SK-N-SH (cell line): ENCODE data around the gene MAPKAPK3. TPM values are rescaled to one million over a fixed set of nuclear protein-coding genes. Genes with fewer than 3 reads are reported as not detected.

Experiments
- CTCF ChIA-PET: fragments of 300-600, 350-600 bp; formaldehyde crosslinking; extraction: SDS; loops from one replicate; lab custom pipeline; 2021; lab: Yijun Ruan, JAX
- POLR2A ChIA-PET: fragments of 350-600 bp; sonication (Branson Sonifier 250); formaldehyde crosslinking; extraction: SDS; loops from one replicate; lab custom pipeline; 2020; ENCODE audit warnings: antibody characterized with exemption, inconsistent platforms; lab: Yijun Ruan, JAX
- DNase-seq: peaks from one replicate; pipeline ENCODE4 v3.0.0; 2012
- H2AFZ ChIP-seq: fragments of 200-600 bp; sonication (generic); 2 replicates; pipeline ENCODE4 v1.8.1; 2016; ENCODE audit warnings: antibody characterized with exemption, mild to moderate bottlenecking, low read depth
- H3F3A ChIP-seq: fragments of 200-600 bp; sonication (generic); replicated peaks from 2 replicates; pipeline ENCODE3; 2016; ENCODE audit warnings: antibody characterized with exemption, mild to moderate bottlenecking; ENCODE audit not compliant: insufficient read depth
- H3K27ac ChIP-seq, 2 experiments: fragments of 200-500 bp in 1 of 2; fragments of 200-600 bp in 1 of 2; sonication (Bioruptor generic) in 1 of 2; sonication (generic), shearing (Covaris generic) in 1 of 2; 2 replicates each; pipeline versions ENCODE4 v1.5.1 to v1.6.1; 2014 to 2016; ENCODE audit warnings: low read depth in 2 of 2, inconsistent platforms in 1 of 2, low read length in 1 of 2, mild to moderate bottlenecking in 1 of 2, mixed read lengths in 1 of 2
- H3K27me3 ChIP-seq: fragments of 200-600 bp; sonication (generic), shearing (Covaris generic); 2 replicates; pipeline ENCODE4 v1.6.1; 2016; ENCODE audit warnings: mixed run types; ENCODE audit not compliant: insufficient read depth
- H3K36me3 ChIP-seq, 2 experiments: fragments of 200-500 bp in 1 of 2; fragments of 200-600 bp in 1 of 2; sonication (Bioruptor generic) in 1 of 2; sonication (generic) in 1 of 2; replicated peaks in 1 of 2; 2 replicates each; pipeline versions ENCODE3 to v1.5.1; 2014 to 2016; ENCODE audit warnings: low read length in 1 of 2, mild to moderate bottlenecking in 1 of 2; ENCODE audit not compliant: insufficient read depth in 2 of 2, control insufficient read depth in 1 of 2
- H3K4me1 ChIP-seq, 2 experiments: fragments of 200-500 bp in 1 of 2; fragments of 200-600 bp in 1 of 2; sonication (Bioruptor generic) in 1 of 2; sonication (generic), shearing (Covaris generic) in 1 of 2; 2 replicates each; pipeline versions ENCODE4 v1.5.1 to v1.6.1; 2014 to 2016; ENCODE audit warnings: low read depth in 1 of 2, low read length in 1 of 2, mixed run types in 1 of 2; ENCODE audit not compliant: insufficient read depth in 2 of 2, control insufficient read depth in 1 of 2
- H3K4me2 ChIP-seq: fragments of 200-600 bp; sonication (generic), shearing (Covaris generic); 2 replicates; pipeline ENCODE4 v1.6.1; 2017; ENCODE audit warnings: mixed run types
- H3K4me3 ChIP-seq, 2 experiments: fragments of 200-500 bp in 1 of 2; fragments of 200-600 bp in 1 of 2; sonication (Bioruptor generic) in 1 of 2; sonication (generic), shearing (Covaris generic) in 1 of 2; 2 replicates each; pipeline versions ENCODE4 v1.5.1 to v1.8.1; 2014 to 2016; ENCODE audit warnings: low read depth in 2 of 2, inconsistent platforms in 1 of 2, low read length in 1 of 2, mild to moderate bottlenecking in 1 of 2, mixed read lengths in 1 of 2, moderate library complexity in 1 of 2
- H3K79me2 ChIP-seq: fragments of 200-600 bp; sonication (generic); 2 replicates; pipeline ENCODE4 v1.8.1; 2017; ENCODE audit warnings: mild to moderate bottlenecking; ENCODE audit not compliant: insufficient read depth
- H3K9ac ChIP-seq: fragments of 200-600 bp; sonication (generic); 2 replicates; pipeline ENCODE4 v1.6.1; 2017; ENCODE audit warnings: mixed run types
- H3K9me2 ChIP-seq: fragments of 200-600 bp; sonication (generic); 2 replicates; pipeline ENCODE4 v1.6.1; 2017; ENCODE audit warnings: mixed run types
- H3K9me3 ChIP-seq: fragments of 200-600 bp; sonication (generic); 2 replicates; pipeline ENCODE4 v1.6.1; 2017; ENCODE audit warnings: mixed run types, mild to moderate bottlenecking, moderate library complexity
- H4K20me1 ChIP-seq: fragments of 200-600 bp; sonication (generic); 2 replicates; pipeline ENCODE4 v1.6.1; 2017; ENCODE audit warnings: mild to moderate bottlenecking, mixed run types; ENCODE audit not compliant: insufficient read depth
- CTCF ChIP-seq: fragments of 200-600 bp; sonication (generic); IDR thresholded peaks from 2 replicates; pipeline ENCODE4 v1.6.1; 2017; ENCODE audit warnings: antibody characterized with exemption, mild to moderate bottlenecking, moderate library complexity
- ELF1 ChIP-seq: IDR thresholded peaks from 2 replicates; pipeline ENCODE4 v1.4.0; 2012
- EP300 ChIP-seq, 2 experiments: IDR thresholded peaks; 2 replicates each; pipeline versions ENCODE4 v1.4.0 to v1.6.1; 2012; ENCODE audit warnings: borderline replicate concordance in 1 of 2, low read depth in 1 of 2, low read length in 1 of 2
- EZH2phosphoT487 ChIP-seq: fragments of 200-600 bp; sonication (generic); IDR thresholded peaks from 2 replicates; pipeline ENCODE4 v1.6.1; 2017; ENCODE audit warnings: low read depth, mixed run types, mild to moderate bottlenecking, antibody characterized with exemption, moderate library complexity, borderline replicate concordance
- FOSL2 ChIP-seq: IDR thresholded peaks from 2 replicates; pipeline ENCODE4 v1.4.0; 2012; ENCODE audit warnings: low read depth, mild to moderate bottlenecking, moderate library complexity, borderline replicate concordance
- FOXJ3 ChIP-seq: sonication (generic); formaldehyde crosslinking; IDR thresholded peaks from 2 replicates; pipeline ENCODE4 v1.5.1; 2020; ENCODE audit warnings: mild to moderate bottlenecking, missing genetic modification reagents
- FOXM1 ChIP-seq: IDR thresholded peaks from 2 replicates; pipeline ENCODE4 v1.4.0; 2012; ENCODE audit warnings: low read depth, mild to moderate bottlenecking
- GABPA ChIP-seq: IDR thresholded peaks from 2 replicates; pipeline ENCODE4 v1.4.0; 2012; ENCODE audit warnings: low read depth, mild to moderate bottlenecking
- GATA2 ChIP-seq: sonication (generic); formaldehyde crosslinking; IDR thresholded peaks from 2 replicates; pipeline ENCODE4 v1.5.0; 2020; ENCODE audit warnings: mild to moderate bottlenecking, missing genetic modification reagents
- JUND ChIP-seq: IDR thresholded peaks from 2 replicates; pipeline ENCODE4 v1.4.0; 2012
- MEF2A ChIP-seq: IDR thresholded peaks from 2 replicates; pipeline ENCODE4 v1.4.0; 2012; ENCODE audit warnings: low read depth, borderline replicate concordance
- MXI1 ChIP-seq: IDR thresholded peaks from 2 replicates; pipeline ENCODE4 v1.6.1; 2012; ENCODE audit warnings: mild to moderate bottlenecking, low read depth, low read length, improper control_type of control experiment
- NFIC ChIP-seq: IDR thresholded peaks from 2 replicates; pipeline ENCODE4 v1.4.0; 2012; ENCODE audit warnings: borderline replicate concordance
- NRF1 ChIP-seq: IDR thresholded peaks from 2 replicates; pipeline ENCODE4 v1.6.1; 2012; ENCODE audit warnings: low read depth, mild to moderate bottlenecking, low read length
- RCOR1 ChIP-seq: fragments of 150-350 bp; IDR thresholded peaks from 2 replicates; pipeline ENCODE4 v1.6.1; 2017; ENCODE audit warnings: antibody characterized with exemption, low read length
- REST ChIP-seq: IDR thresholded peaks from 2 replicates; pipeline ENCODE4 v1.6.1; 2012; ENCODE audit warnings: mild to moderate bottlenecking, low read depth, low read length, moderate library complexity
- RFX5 ChIP-seq: IDR thresholded peaks from 2 replicates; pipeline ENCODE4 v1.6.1; 2012; ENCODE audit warnings: mild to moderate bottlenecking, improper control_type of control experiment, low read length
- RXRA ChIP-seq: IDR thresholded peaks from 2 replicates; pipeline ENCODE4 v1.4.0; 2012; ENCODE audit warnings: low read depth, mild to moderate bottlenecking, borderline replicate concordance
- SIN3A ChIP-seq: IDR thresholded peaks from 2 replicates; pipeline ENCODE4 v1.6.1; 2012; ENCODE audit warnings: low read depth, mild to moderate bottlenecking, low read length, moderate library complexity, borderline replicate concordance
- TAF1 ChIP-seq: IDR thresholded peaks from 2 replicates; pipeline ENCODE4 v1.6.1; 2012; ENCODE audit warnings: low read depth, mild to moderate bottlenecking, low read length, moderate library complexity, borderline replicate concordance
- TCF12 ChIP-seq: IDR thresholded peaks from 2 replicates; pipeline ENCODE4 v1.4.0; 2012
- TEAD4 ChIP-seq: IDR thresholded peaks from 2 replicates; pipeline ENCODE4 v1.4.0; 2012; ENCODE audit warnings: mild to moderate bottlenecking, borderline replicate concordance; ENCODE audit not compliant: insufficient read depth
- USF1 ChIP-seq: IDR thresholded peaks from 2 replicates; pipeline ENCODE4 v1.4.0; 2012; ENCODE audit warnings: low read depth, borderline replicate concordance
- YY1 ChIP-seq: IDR thresholded peaks from 2 replicates; pipeline ENCODE4 v1.4.0; 2012; ENCODE audit warnings: low read depth, mild to moderate bottlenecking
- ZBTB33 ChIP-seq: IDR thresholded peaks from 2 replicates; pipeline ENCODE4 v1.4.0; 2012; ENCODE audit warnings: low read depth, borderline replicate concordance
- WGBS: methylation state at CpG from one replicate; pipeline ENCODE4 v1.1.6; 2017; ENCODE audit warnings: low lambda C conversion rate; 5-methylcytosine and 5-hydroxymethylcytosine counted together
- polyA plus RNA-seq, 3 experiments: library from polyadenylated mRNA; depleted of rRNA; stranded (reverse); fragments of >200 nt; gene quantifications; 2 replicates each; pipeline ENCODE4 v1.2.3, GENCODE V29; 2012

The MAPKAPK3 gene
- polyA plus RNA-seq, 1 of the 3 experiments (the other 2 are of a cell fraction) = 29.4 TPM

GRCh38 chr3:50611464-50612233 is 5.3 kb upstream of the MAPKAPK3 start, which contains the start of gene CISH:
TSS of gene CISH (minus strand) at chr3:50611774. CDS start at chr3:50611650, 124 bp downstream.
- H3K27me3 ChIP-seq = no peaks in the 10 kb centered on the region
- peak within 1 kb of the TSS; percentile 56 to 71 for H3K4me3 ChIP-seq
- no peaks in the 10 kb centered on the region for H3K9me3 ChIP-seq
- peaks cover 0 to 44% of the 10 kb centered on the region in 2 experiments; a peak in 1 of 4 replicates for H3K4me1 ChIP-seq
- H4K20me1 ChIP-seq = no peaks in the 10 kb centered on the region
- WGBS = 2% methylated on average over 30 of the region's 75 CpGs
- H3K79me2 ChIP-seq = no peaks in the 10 kb centered on the region
- peak within 1 kb of the TSS; percentile 76; the same call in 1 of the 2 replicates for H2AFZ ChIP-seq
- peak within 1 kb of the TSS; percentile 14 to 73; a peak in 3 of 4 replicates for H3K27ac ChIP-seq
- peaks cover 0 to 4% of the 10 kb centered on the region in 2 experiments for H3K36me3 ChIP-seq
- H3K4me2 ChIP-seq = peak within 1 kb of the TSS; percentile 87
- POLR2A ChIA-PET = interaction anchor here (0.8 to 1.5 kb wide), 6 partner anchors 11 to 347 kb away, joined by 3 to 8 read pairs (median 3); partner anchors contain the start of genes CYB561D2, HEMK1 and NPRL2
- DNase-seq = peak; percentile 96
- H3K9me2 ChIP-seq = no peaks in the 10 kb centered on the region
- H3K9ac ChIP-seq = peak within 1 kb of the TSS; percentile 61; the same call in 1 of the 2 replicates
- peaks cover 7% of the 10 kb centered on the region for H3F3A ChIP-seq
- CTCF ChIA-PET = interaction anchor here (0.5 to 25.1 kb wide), 12 partner anchors 9 to 777 kb away, joined by 3 to 648 read pairs (median 5); partner anchors contain the start of genes C3orf18 and HEMK1
- TF ChIP-seq RFX5 (peak; percentile 66), MXI1 (peak; percentile 43; the same call in 1 of the 2 replicates), ELF1 (peak; percentile 54), FOXJ3 (CRISPR knock-in tag) (no peak), EP300 (IDR thresholded peaks at IDR 0.05; ENCODE audit: borderline replicate concordance in 1 of 2, low read depth in 1 of 2, low read length in 1 of 2) (no peak), FOSL2 (no peak), YY1 (no peak), GATA2 (CRISPR knock-in tag) (no peak), TCF12 (no peak), JUND (no peak), ZBTB33 (no peak), GABPA (no peak; the same call in 1 of the 2 replicates), USF1 (no peak), FOXM1 (no peak), CTCF (peak; percentile 58), SIN3A (peak; percentile 57; the same call in 1 of the 2 replicates), NRF1 (0 out of 2 replicates have a peak, but pooled peaks have one; percentile 34), RCOR1 (no peak), EZH2phosphoT487 (no peak), TEAD4 (no peak), MEF2A (no peak; the same call in 1 of the 2 replicates), REST (0 out of 2 replicates have a peak, but pooled peaks have one; percentile 9), RXRA (no peak; the same call in 1 of the 2 replicates), NFIC (peak; percentile 57; the same call in 1 of the 2 replicates), TAF1 (peak; percentile 46; the same call in 1 of the 2 replicates)
